Stimulated activated CD8-positive, alpha-beta memory T cell treated with anti-CD3 and anti-CD28 coated beads, Interleukin-15, amount 100 ng/mL, for 1 hour (primary cell): Measurements from ENCODE around the gene DDX60.
"Not testable (repeated sequence)": the region's sequence is repeated elsewhere in the genome, so short reads cannot be mapped to it uniquely, and the experiment has no call there.

Experiments
- DNase-seq: peaks from one replicate; pipeline ENCODE4 v3.0.0-alpha.2; 2020; ENCODE audit warnings: low read depth

The DDX60 gene

DNA sequence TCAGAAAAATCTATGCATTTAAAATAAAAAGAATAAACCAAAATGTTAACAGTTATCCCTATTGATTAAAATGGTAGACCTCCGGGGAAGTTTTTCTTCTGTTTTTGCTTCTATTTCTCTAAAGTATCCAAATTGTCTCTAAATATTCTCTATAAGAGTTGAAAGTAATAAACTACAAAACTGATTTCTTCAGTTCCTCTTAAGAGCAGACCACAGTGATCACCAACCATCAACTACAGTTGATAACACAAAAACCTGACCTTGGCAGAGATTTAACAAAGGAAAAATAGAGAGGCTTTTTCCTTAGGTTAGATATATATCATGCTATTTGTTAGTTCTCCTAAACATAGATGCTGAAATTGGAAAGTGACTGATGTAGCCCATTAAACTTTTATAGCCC lies 27.3 kb downstream of the DDX60 start:
- no peak for DNase-seq

- DNase-seq, result not testable (repeated sequence)
These were observed 32.7 kb downstream of the DDX60 start for GRCh38 chr4:168285850-168286249.

DNA sequence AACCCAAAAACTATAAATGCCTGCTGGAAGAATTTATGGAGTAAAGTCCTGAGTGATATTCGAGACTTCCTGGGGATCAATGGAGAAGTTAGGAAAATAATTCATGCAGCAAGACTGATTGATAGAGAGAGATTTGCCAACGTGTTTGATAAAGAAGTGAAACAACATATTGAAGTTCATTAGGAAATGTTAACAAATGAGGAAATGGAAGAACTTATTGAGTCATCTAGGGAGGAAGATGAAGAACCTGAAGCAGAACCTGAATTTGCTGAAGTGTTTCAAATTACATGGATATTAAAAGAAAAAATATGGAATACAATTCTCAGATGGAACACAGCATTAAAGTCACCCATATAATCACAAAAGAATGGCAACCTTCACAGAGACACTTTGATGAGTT lies 39.0 kb downstream of the DDX60 start:
- DNase-seq, result no peak

- no peak for DNase-seq
These were observed 42.7 kb downstream of the DDX60 start for GRCh38 chr4:168275836-168276235.

GRCh38 chr4:168274871-168275270 lies 43.7 kb downstream of the DDX60 start:
- no peak for DNase-seq

DNA sequence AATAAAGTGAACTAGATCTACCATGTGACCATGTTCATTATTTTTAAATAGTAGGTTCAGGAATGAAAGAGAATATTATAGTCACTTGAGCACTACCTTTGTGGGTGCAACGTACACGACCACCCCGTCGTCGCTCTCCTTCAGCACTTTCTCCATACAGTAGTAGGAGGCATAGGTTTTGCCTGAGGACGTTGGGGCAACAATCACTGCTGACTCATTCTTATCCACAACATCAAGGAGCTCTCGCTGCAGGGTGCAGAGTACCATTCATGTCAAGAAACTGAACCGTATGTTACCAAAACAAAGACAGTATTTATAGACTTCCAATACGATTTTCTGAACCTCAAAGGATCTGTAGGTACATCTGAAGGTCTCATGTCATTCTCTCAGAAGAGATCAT lies 44.7 kb downstream of the DDX60 start:
- DNase-seq, result no peak

DNA sequence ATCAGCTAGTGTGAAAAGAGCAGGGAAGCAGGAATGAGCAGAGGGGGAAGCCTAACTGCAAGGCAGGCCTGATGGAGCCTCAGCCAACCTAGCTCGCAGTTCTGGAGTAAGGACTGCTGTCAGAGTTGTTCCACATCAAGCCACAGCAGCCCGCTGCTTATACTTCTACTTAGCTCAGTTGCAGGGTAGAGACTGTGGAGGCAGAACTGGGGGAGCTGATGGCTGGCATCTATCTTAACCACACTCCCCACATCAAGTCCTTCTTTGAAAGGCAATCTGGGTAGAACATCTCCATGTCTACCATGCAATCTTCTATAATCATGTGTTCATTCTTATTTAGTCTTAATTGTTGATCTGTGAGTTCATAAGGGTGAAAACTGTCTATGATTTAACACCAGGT lies 46.1 kb downstream of the DDX60 start:
- DNase-seq, result no peak

GRCh38 chr4:168269896-168270295 lies 48.7 kb downstream of the DDX60 start:
- no peak for DNase-seq

- no peak for DNase-seq
These were observed 53.2 kb downstream of the DDX60 start for GRCh38 chr4:168265327-168265726.

- no peak for DNase-seq
These were observed 53.6 kb downstream of the DDX60 start for GRCh38 chr4:168264903-168265302.

- DNase-seq, result no peak
These were observed 55.5 kb downstream of the DDX60 start for GRCh38 chr4:168263039-168263438.

DNA sequence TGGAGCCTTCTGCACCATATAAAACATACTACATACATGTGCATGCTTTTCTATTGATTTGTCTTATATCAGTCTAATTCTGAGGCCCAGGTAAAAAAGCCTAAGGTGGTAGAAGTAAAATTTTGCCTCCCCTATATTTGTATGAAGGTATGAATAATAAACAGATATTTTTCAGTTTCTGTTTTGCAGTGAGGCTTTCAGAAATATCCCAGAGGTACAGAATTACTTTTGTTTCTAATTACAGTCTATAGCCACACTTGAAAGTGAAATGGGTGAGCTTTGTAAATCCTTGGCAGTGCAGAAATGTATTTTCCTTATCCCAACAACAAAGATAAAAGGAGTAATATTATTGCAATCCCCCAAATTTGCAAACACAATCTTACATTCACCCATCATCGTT lies 59.5 kb downstream of the DDX60 start:
- no peak for DNase-seq

DNA sequence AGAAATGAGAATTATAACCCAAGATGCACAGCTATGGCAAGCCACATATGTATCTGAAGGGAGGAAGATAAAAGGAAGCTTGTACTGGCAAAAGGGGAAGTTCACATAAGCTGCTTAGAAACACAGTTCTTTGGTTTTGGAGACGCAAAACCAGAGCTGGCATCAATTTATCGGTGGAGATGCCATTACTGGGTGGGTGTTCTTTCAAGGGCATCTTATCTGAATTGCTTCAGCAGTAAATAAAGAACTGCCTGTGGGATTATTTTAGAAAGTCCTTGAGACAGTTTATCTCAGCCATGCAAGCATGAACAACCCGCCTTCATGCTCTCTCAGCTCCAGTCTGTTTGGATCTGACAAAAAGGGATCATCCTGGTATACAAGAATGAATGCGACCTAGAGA lies 60.8 kb downstream of the DDX60 start:
- no peak for DNase-seq

- DNase-seq, result no peak
These were observed 70.3 kb downstream of the DDX60 start for GRCh38 chr4:168248176-168248710.

DNA sequence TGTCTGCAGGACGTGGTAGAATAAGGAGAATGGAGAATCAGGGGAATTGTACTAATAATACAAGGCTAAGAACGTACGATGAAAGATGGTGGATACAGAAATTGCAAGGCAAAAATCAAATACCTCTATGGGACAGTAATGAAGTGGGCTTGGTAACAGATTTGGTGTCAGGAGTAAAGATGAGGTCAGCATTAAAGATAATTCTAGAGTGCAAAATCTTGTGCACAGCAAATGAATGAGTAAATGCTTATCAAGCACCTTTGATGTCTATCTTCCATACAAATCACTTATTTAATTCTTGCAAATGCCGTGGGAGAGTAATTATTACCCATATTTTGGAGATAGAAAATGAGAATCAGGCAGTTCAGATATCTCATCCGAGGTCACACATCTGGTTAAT lies 70.9 kb downstream of the DDX60 start:
- no peak for DNase-seq

- DNase-seq, result no peak
These were observed 76.6 kb downstream of the DDX60 start for GRCh38 chr4:168241953-168242352.

- DNase-seq, result no peak
These were observed 77.7 kb downstream of the DDX60 start for GRCh38 chr4:168240821-168241220.

DNA sequence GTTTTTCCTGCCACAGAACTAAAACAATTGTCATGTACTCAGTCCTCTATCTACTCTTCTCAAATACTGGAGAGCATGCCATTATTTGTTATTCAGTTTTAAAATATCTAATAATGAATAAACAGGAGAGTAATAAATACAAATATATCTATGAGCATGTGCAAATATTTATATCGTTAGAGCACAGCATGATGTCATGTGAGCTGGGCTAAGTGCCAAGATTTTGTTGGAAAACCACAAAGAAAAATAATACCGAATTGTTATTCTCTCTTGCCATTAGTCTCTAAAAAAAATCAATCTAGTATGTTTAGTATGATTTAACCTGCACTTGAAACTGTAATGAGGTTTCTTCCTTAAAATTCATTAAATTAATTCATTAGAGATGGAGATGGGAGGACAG lies 97.3 kb downstream of the DDX60 start:
- DNase-seq, result no peak

DNA sequence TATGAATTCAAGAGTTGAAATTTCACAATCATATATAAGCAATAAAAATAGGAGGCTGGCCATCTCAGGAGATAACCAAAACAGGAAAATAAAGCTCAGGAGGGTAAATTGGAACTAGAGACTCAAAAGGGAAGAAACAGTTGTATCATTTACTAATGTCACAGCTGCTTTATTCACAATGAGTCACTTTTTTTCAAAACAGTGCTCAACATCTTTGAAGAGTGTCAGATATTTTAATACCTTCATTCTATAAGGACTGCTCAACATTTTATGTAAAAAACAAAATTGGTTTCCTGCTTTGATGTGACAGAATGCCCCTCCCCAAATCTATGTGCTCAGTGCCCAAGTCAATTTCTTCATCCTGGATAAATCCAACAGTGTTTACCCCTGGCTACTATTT lies 97.7 kb downstream of the DDX60 start:
- no peak for DNase-seq

DNA sequence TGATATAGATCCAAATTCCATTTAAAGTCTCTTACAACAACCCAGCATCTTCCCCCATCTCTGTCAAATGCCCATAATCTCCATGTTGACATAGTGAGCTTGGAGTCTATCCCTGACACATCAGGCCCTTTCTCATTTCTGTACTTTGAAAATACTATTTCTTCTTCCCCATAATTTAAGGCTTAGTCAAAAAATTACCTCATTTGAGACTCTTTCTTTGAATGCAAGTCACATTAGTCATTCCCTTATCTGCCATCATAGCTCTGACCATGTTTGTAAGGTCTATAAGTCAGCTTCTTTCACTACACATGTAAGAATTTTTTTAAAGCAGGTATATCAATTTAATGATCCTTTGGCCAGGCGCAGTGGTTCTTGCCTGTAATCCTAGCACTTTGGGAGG lies 99.9 kb downstream of the DDX60 start:
- no peak for DNase-seq

GRCh38 chr4:168213511-168213910 lies 105.0 kb downstream of the DDX60 start:
- not testable (repeated sequence) for DNase-seq

DNA sequence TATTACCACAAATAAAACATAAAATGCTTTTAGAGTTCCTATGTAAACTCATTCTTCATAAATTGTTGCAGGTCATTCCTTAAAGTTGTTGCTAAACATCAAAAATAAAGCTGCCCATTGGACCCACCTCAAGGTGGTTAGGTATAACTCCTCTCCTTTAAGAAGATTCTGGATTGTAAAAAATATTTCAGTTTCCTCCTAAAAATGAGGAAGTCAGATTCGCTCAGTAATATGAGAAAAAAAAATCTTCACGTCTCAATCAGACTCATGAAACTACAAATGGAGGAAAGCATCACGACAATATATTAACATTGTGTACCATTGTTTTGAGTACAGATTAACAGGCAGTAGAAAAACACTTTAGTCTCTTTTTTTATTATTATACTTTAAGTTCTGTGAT lies 105.9 kb downstream of the DDX60 start:
- DNase-seq, result no peak

- no peak for DNase-seq
These were observed 109.5 kb downstream of the DDX60 start for GRCh38 chr4:168208957-168209614.

GRCh38 chr4:168203233-168203911 lies 115.2 kb downstream of the DDX60 start:
- no peak for DNase-seq
